Stomach (tissue), 9 donors: ENCODE results near the gene CSNK2A2. TPM values are rescaled to one million over a fixed set of nuclear protein-coding genes. Genes with fewer than 3 reads are reported as not detected.
A peak's percentile ranks its signal among the peaks of the same experiment; 100 is the strongest.

Experiments used
- DNase-seq, 2 donors: peaks; one replicate each; pipeline versions ENCODE4 v3.0.0 to v3.0.0-alpha.2; 2013 to 2019
- H3K27ac ChIP-seq, 5 donors: fragments of 200-600 bp in 4 of 5; sonication (generic) in 4 of 5; one replicate each; pipeline ENCODE4 v1.5.1; 2013 to 2019; ENCODE audit warnings: mild to moderate bottlenecking in 1 of 5, moderate library complexity in 1 of 5
- H3K27me3 ChIP-seq, 3 donors: fragments of 200-600 bp; sonication (generic); one replicate each; pipeline ENCODE4 v1.5.1; 2017 to 2019; ENCODE audit warnings: mixed run types in 1 of 3
- H3K36me3 ChIP-seq, 4 donors: fragments of 200-600 bp; sonication (generic); 1 replicate in 3 of 4; 2 replicates in 1 of 4; pipeline ENCODE4 v1.5.1; 2016 to 2019
- H3K4me1 ChIP-seq, 4 donors: fragments of 200-600 bp; sonication (generic); one replicate each; pipeline ENCODE4 v1.5.1; 2016 to 2019
- H3K4me3 ChIP-seq, 4 donors: fragments of 200-600 bp; sonication (generic) in 3 of 4; one replicate each; pipeline ENCODE4 v1.5.1; 2016 to 2019; ENCODE audit warnings: mild to moderate bottlenecking in 1 of 4
- H3K9me3 ChIP-seq, 4 donors: fragments of 200-600 bp; sonication (generic); one replicate each; pipeline ENCODE4 v1.5.1; 2016 to 2019
- CTCF ChIP-seq, 7 experiments: fragments of 450-650 bp in 4 of 7; fragments of 200-600 bp in 3 of 7; sonication (generic) in 3 of 7; IDR thresholded peaks; one replicate each; pipeline ENCODE4 v1.5.1; 2016 to 2019; ENCODE audit warnings: antibody characterized with exemption in 7 of 7, control low read depth in 2 of 7, mild to moderate bottlenecking in 1 of 7
- EP300 ChIP-seq: sonication (generic); formaldehyde crosslinking; IDR thresholded peaks from one replicate; pipeline ENCODE4 v1.6.1; 2017; ENCODE audit warnings: antibody characterized with exemption
- POLR2A ChIP-seq, 4 donors: fragments of 450-650 bp; IDR thresholded peaks; one replicate each; pipeline ENCODE4 v1.6.1; 2016; ENCODE audit warnings: antibody characterized with exemption in 4 of 4, control low read depth in 2 of 4, mild to moderate bottlenecking in 1 of 4, moderate library complexity in 1 of 4
- POLR2AphosphoS5 ChIP-seq, 3 donors: sonication (generic); formaldehyde crosslinking; IDR thresholded peaks; one replicate each; pipeline ENCODE4 v1.6.1; 2016; ENCODE audit warnings: antibody characterized with exemption in 3 of 3
- WGBS, 5 donors: extraction: QIAGEN DNeasy Blood & Tissue Kit in 3 of 5; methylation state at CpG; one replicate each; pipeline versions ENCODE4 v1.1.5 to v1.1.7; 2013 to 2018; 5-methylcytosine and 5-hydroxymethylcytosine counted together
- intact Hi-C: fragments of 100-400 bp; cut with DNase I; formaldehyde crosslinking; loops from one replicate; pipeline ENCODE4 v1.15.1; 2023; ENCODE audit warnings: low total_unique reads
- polyA plus RNA-seq, 3 donors: library from polyadenylated mRNA; stranded (reverse); fragments of 200-250 nt; gene quantifications; one replicate each; pipeline ENCODE4 v1.2.3, GENCODE V29; 2013
- total RNA-seq, 5 donors: library from RNA; depleted of rRNA; stranded (reverse); fragments of >200 nt; gene quantifications; one replicate each; pipeline versions ENCODE4 v1.1.0 to v1.2.3, GENCODE V29; 2014 to 2016
- donor health status: healthy with polysubstance abuse.
- donor health status: Bipolar disorder and iron deficiency.
- donor health status: healthy.

Gene CSNK2A2
- total and polyA plus RNA-seq, 8 donors = 13.4 to 83.0 (median 38.9) TPM

- no peak overlapping the region for H3K4me3 ChIP-seq
- WGBS, 5 donors = 27 to 41% (median 33%) methylated on average over 3 of the region's 3 CpGs
- intact Hi-C loops = loop anchor here (5.0 kb wide), 1 partner anchor 108 kb away; no protein-coding TSS in a partner anchor
- H3K27ac ChIP-seq = peak overlapping the region in 3 of 5 donors; percentile 28 to 60 (median 57)
- TF ChIP-seq POLR2AphosphoS5 (IDR thresholded peaks at IDR 0.05) (no peak), POLR2A (IDR thresholded peaks at IDR 0.05) (no peak), EP300 (no peak), CTCF (IDR thresholded peaks at IDR 0.05) (no peak)
- DNase-seq = no peak
- peaks cover 13 to 16% (median 15%) of the 10 kb centered on the region in 4 donors for H3K36me3 ChIP-seq
- no peaks in the 10 kb centered on the region for H3K9me3 ChIP-seq
- no peaks in the 10 kb centered on the region for H3K27me3 ChIP-seq
- H3K4me1 ChIP-seq = peaks cover 33 to 94% (median 64%) of the 10 kb centered on the region in 4 donors
These were observed 77.7 kb downstream of the CSNK2A2 start for GRCh38 chr16:58120234-58120633.

- no peak overlapping the region for H3K4me3 ChIP-seq
- peaks cover 33 to 87% (median 58%) of the 10 kb centered on the region in 4 donors for H3K4me1 ChIP-seq
- TF ChIP-seq POLR2AphosphoS5 (IDR thresholded peaks at IDR 0.05) (no peak), POLR2A (IDR thresholded peaks at IDR 0.05) (no peak), EP300 (no peak), CTCF (IDR thresholded peaks at IDR 0.05) (no peak)
- H3K27me3 ChIP-seq = no peaks in the 10 kb centered on the region
- peaks cover 20 to 23% (median 22%) of the 10 kb centered on the region in 4 donors for H3K36me3 ChIP-seq
- peak overlapping the region; percentile 27 to 66 (median 34) for H3K27ac ChIP-seq
- intact Hi-C loops = no loop called here
- peak in 1 of 2 donors; percentile 78 for DNase-seq
- H3K9me3 ChIP-seq = no peaks in the 10 kb centered on the region
- 26 to 72% (median 42%) methylated on average over 8 of the region's 8 CpGs for WGBS, 5 donors
These were observed 78.4 kb downstream of the CSNK2A2 start for GRCh38 chr16:58119509-58119845.

GRCh38 chr16:58118801-58119508 is 79.0 kb downstream of the CSNK2A2 start:
- Histone ChIP-seq H3K4me3 (no peak overlapping the region), H3K27me3 (no peaks in the 10 kb centered on the region), H3K27ac (peak overlapping the region; percentile 27 to 66 (median 34)), H3K36me3 (peaks cover 25 to 28% (median 28%) of the 10 kb centered on the region in 4 donors), H3K4me1 (peaks cover 29 to 81% (median 53%) of the 10 kb centered on the region in 4 donors), H3K9me3 (no peaks in the 10 kb centered on the region)
- TF ChIP-seq EP300 = no peak
- no peak for TF ChIP-seq POLR2A (IDR thresholded peaks at IDR 0.05)
- no peak for TF ChIP-seq POLR2AphosphoS5 (IDR thresholded peaks at IDR 0.05)
- TF ChIP-seq CTCF (IDR thresholded peaks at IDR 0.05) = no peak
- 23 to 44% (median 28%) methylated on average over 5 of the region's 5 CpGs for WGBS, 5 donors
- no peak for DNase-seq
- intact Hi-C loops = no loop called here

GRCh38 chr16:58116529-58116928 is 81.4 kb downstream of the CSNK2A2 start:
- no peak overlapping the region for H3K27ac ChIP-seq
- no peaks in the 10 kb centered on the region for H3K9me3 ChIP-seq
- intact Hi-C loops = no loop called here
- 88 to 97% (median 96%) methylated on average over 6 of the region's 6 CpGs for WGBS, 5 donors
- TF ChIP-seq EP300 = no peak
- no peak for TF ChIP-seq POLR2AphosphoS5 (IDR thresholded peaks at IDR 0.05)
- no peak for TF ChIP-seq CTCF (IDR thresholded peaks at IDR 0.05)
- no peak for TF ChIP-seq POLR2A (IDR thresholded peaks at IDR 0.05)
- H3K36me3 ChIP-seq = peaks cover 37 to 49% (median 48%) of the 10 kb centered on the region in 4 donors
- H3K4me3 ChIP-seq = no peak overlapping the region
- peaks cover 23 to 57% (median 37%) of the 10 kb centered on the region in 4 donors for H3K4me1 ChIP-seq
- no peaks in the 10 kb centered on the region for H3K27me3 ChIP-seq
- DNase-seq = no peak
